Measurements from ENCODE around the gene FRMD8.
A peak's percentile ranks its signal among the peaks of the same experiment; 100 is the strongest.

Gene FRMD8

DNA sequence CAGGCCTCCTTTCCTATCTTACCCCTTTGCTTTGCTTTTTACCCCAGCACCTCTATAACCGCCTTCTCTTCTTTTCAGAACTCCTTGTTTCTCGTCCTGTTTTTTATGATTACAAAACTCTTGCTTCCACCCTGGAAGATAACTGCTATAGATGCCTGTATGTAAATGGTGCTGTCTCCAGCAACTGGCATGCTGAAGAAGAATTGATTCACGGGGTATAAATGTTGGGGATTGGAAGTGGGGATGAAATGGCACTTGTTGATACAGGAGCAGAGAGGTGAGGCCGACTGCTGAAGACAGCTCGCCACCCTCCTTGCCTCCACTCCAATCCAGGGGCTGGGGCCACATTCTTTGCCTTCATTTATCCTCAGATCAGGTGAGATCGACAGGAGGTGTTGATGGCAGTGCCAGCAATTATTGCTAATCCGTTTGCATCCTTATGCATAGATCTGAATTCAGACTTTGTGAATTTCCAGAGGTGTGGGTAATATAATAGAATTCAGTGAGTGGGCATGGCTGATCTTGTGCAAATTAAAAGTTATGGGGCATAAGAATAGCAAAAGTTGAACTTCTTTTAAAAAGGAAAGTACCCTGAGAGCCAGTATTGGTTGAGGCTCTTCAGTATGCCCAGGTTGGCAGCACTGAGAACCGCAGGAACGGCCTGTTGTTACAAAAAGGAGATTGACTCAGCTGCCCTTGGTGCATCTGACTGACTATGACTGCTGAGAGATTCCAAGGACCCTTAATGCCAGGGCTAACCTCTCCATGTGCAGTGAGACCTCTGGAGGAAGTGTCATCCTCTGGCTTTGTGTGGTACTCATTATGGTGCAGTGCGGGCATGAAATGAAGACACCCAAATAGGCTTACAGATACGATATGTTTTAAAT, 41.5 kb downstream of the FRMD8 start:
- peaks cover 26% of the 10 kb centered on the region for H3K36me3 ChIP-seq (ENCODE audit: control insufficient read depth, insufficient read depth, low read length)
- no peaks in the 10 kb centered on the region for H3K9me3 ChIP-seq (ENCODE audit: control insufficient read depth, low read length)
- peaks cover 27% of the 10 kb centered on the region for H3K4me1 ChIP-seq (ENCODE audit: control insufficient read depth, insufficient read depth, low read length)
- H3K27me3 ChIP-seq (ENCODE audit: control insufficient read depth, insufficient read depth, low read length) = no peaks in the 10 kb centered on the region
- peak overlapping the region; percentile 100 for H3K9ac ChIP-seq (ENCODE audit: low read length)
- H3K4me3 ChIP-seq (ENCODE audit: low read length) = peak overlapping the region; percentile 95

DNA sequence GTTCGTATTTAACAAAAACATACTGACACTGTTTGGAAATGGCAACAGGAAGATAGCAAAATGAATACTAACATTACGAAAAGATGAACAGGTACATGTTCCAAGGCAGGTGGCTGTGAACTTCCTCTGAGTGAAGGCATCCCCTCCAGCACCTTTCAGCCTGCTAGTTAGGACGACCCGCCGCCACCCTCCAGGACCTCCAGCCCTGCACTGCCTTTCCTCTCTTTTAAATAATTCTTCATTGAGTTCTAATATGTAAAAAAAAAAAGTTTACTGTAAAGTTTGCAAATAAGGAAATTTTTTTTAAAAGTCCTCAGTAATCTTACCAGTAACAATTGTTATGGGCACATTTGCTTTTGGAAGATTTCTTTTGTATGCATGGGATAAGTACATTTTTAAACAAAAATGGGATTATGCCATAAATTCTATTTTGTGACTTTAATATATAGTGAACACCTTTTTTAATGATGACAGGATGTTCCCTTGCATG, 42.2 kb downstream of the FRMD8 start:
- H3K27me3 ChIP-seq (ENCODE audit: control insufficient read depth, insufficient read depth, low read length) = no peaks in the 10 kb centered on the region
- peaks cover 20% of the 10 kb centered on the region for H3K36me3 ChIP-seq (ENCODE audit: control insufficient read depth, insufficient read depth, low read length)
- H3K4me3 ChIP-seq (ENCODE audit: low read length) = no peak overlapping the region
- H3K4me1 ChIP-seq (ENCODE audit: control insufficient read depth, insufficient read depth, low read length) = peaks cover 27% of the 10 kb centered on the region
- H3K9me3 ChIP-seq (ENCODE audit: control insufficient read depth, low read length) = no peaks in the 10 kb centered on the region
- H3K9ac ChIP-seq (ENCODE audit: low read length) = peak overlapping the region; percentile 100

DNA sequence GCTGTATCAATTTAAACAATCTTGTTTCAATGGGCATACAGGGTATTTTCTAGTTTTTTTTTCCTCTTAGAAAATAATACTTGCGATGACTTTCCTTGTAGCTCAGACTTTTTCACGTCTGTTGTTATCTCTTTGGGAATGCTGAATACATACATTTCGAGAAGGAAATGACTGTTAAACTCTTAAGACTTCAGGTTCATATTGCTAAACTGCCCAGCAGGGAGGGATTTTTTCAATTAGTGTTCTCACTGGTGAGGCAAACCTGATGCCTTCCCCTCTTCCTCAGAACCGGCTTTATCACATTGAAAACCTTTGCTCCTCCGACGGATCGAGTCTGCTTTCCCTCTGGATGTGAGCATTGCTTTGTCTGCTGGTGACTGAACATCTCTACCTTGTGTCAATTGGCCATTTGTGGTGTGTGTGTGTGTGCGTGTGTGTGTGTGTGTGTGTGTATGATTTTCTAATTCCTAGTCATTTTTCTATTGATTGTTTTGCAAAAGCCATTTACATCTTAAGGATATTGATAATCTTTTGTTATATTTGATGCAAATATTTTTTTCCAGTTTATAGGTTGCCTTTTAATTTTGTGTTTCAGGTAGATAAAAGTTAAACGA, 42.7 kb downstream of the FRMD8 start:
- peaks cover 14% of the 10 kb centered on the region for H3K36me3 ChIP-seq (ENCODE audit: control insufficient read depth, insufficient read depth, low read length)
- H3K27me3 ChIP-seq (ENCODE audit: control insufficient read depth, insufficient read depth, low read length) = no peaks in the 10 kb centered on the region
- no peaks in the 10 kb centered on the region for H3K9me3 ChIP-seq (ENCODE audit: control insufficient read depth, low read length)
- H3K4me1 ChIP-seq (ENCODE audit: control insufficient read depth, insufficient read depth, low read length) = peaks cover 27% of the 10 kb centered on the region
- H3K9ac ChIP-seq (ENCODE audit: low read length) = peak overlapping the region; percentile 46
- no peak overlapping the region for H3K4me3 ChIP-seq (ENCODE audit: low read length)

DNA sequence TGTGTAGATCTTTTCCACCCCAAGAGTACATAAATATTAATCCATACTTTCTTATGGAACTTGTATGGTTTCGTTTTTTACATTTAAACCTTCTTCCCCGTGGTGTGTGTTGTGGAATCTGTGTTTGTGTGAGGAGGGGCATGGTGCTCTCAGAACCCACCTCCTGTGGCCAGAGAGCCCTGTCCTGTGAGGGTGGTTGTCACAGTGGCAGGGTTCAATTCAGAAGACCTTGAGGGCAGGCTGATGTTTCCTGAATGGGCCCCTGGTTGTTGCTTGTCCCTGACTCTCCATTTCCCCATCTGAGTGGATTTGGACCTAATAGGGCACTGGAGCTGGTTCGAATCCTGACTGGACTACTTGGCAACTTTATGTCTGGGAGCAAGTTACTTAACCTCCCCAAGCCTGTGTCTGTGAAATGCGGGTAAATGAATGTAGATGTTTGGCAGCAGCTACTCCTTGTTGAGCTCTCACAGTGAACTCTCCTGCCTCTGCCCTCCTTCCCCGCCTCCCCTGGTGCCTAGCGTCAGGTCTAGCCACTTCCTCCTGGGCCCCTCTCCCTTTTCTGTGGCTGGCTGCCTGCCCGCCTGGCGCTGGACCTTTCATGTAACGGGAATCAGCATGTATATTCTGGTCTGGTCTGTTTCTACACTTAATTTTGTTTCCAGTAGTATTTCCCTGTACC, 43.4 kb downstream of the FRMD8 start:
- no peaks in the 10 kb centered on the region for H3K9me3 ChIP-seq (ENCODE audit: control insufficient read depth, low read length)
- H3K4me1 ChIP-seq (ENCODE audit: control insufficient read depth, insufficient read depth, low read length) = peaks cover 27% of the 10 kb centered on the region
- no peak overlapping the region for H3K4me3 ChIP-seq (ENCODE audit: low read length)
- peak overlapping the region; percentile 46 for H3K9ac ChIP-seq (ENCODE audit: low read length)
- no peaks in the 10 kb centered on the region for H3K27me3 ChIP-seq (ENCODE audit: control insufficient read depth, insufficient read depth, low read length)
- H3K36me3 ChIP-seq (ENCODE audit: control insufficient read depth, insufficient read depth, low read length) = peaks cover 7% of the 10 kb centered on the region

DNA sequence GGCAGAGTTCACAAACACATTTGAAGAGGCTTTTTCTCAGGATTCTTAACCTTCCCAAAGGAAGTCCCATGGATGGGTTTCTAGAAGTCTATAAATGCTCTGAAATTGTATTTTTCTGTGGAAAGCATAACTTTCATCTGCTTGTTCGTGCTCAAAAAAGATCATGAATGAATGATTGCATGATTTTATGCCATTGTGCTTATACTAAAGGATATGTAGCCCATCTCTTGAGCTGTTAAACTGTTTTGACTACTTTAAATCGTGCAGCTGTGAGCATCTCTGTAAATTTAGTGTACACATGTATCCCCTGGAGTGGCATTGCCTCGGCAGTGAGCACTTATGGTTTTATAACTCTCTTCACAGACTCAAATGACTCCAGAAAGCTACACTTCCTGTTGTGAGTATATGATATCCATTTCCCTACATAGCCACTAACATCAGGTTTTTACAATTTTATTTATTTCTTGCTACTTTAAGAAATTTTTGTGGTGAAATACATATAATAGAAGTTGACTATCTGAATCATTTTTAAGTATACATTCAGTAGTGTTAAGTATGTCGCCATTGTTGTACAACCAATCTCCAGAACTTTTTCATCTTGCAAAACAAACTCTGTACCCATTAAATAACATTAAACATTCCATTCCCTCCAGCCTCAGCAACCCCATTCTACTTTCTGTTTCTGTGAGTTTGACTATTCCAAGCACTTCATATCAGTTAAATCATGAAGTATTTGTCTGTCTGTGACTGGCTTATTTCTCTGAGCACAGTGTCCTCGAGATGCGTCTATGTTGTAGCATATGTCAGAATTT, 44.2 kb downstream of the FRMD8 start:
- Histone ChIP-seq H3K4me3 (ENCODE audit: low read length) (no peak overlapping the region), H3K9me3 (ENCODE audit: control insufficient read depth, low read length) (no peaks in the 10 kb centered on the region), H3K9ac (ENCODE audit: low read length) (peak overlapping the region; percentile 46), H3K4me1 (ENCODE audit: control insufficient read depth, insufficient read depth, low read length) (peaks cover 28% of the 10 kb centered on the region), H3K27me3 (ENCODE audit: control insufficient read depth, insufficient read depth, low read length) (no peaks in the 10 kb centered on the region), H3K36me3 (ENCODE audit: control insufficient read depth, insufficient read depth, low read length) (peaks cover 1% of the 10 kb centered on the region)

DNA sequence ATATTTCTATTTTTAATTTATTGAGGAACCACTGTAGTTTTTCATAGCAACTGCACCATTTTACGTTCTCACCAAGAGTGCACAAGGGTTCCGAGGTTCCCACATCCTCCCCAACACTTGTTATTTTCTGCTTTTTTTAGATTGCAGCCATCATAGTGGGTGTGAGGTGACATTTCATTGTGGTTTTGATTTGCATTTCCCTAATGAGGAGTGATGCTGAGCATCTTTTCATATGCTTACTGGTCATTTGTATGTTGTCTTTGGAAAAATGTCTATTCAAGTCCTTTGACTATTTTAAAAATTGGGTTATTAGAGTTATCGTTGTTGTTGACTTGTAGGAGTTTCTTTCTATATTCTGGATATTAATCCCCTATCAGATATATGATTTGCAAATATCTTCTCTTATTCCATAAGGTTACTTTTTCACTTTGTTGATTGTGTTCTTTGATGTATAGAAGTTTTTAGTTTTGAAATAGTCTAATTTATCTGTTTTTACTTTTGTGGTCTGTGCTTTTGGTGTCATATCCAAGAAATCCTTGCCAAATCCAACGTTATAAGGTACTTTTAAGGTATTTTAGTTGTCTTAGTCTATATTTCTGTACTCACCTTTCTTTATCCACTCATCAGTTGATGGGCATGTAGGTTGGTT, 45.1 kb downstream of the FRMD8 start:
- H3K4me1 ChIP-seq (ENCODE audit: control insufficient read depth, insufficient read depth, low read length) = peaks cover 35% of the 10 kb centered on the region
- no peak overlapping the region for H3K9ac ChIP-seq (ENCODE audit: low read length)
- H3K36me3 ChIP-seq (ENCODE audit: control insufficient read depth, insufficient read depth, low read length) = peaks cover 8% of the 10 kb centered on the region
- H3K4me3 ChIP-seq (ENCODE audit: low read length) = no peak overlapping the region
- no peaks in the 10 kb centered on the region for H3K27me3 ChIP-seq (ENCODE audit: control insufficient read depth, insufficient read depth, low read length)
- H3K9me3 ChIP-seq (ENCODE audit: control insufficient read depth, low read length) = no peaks in the 10 kb centered on the region

DNA sequence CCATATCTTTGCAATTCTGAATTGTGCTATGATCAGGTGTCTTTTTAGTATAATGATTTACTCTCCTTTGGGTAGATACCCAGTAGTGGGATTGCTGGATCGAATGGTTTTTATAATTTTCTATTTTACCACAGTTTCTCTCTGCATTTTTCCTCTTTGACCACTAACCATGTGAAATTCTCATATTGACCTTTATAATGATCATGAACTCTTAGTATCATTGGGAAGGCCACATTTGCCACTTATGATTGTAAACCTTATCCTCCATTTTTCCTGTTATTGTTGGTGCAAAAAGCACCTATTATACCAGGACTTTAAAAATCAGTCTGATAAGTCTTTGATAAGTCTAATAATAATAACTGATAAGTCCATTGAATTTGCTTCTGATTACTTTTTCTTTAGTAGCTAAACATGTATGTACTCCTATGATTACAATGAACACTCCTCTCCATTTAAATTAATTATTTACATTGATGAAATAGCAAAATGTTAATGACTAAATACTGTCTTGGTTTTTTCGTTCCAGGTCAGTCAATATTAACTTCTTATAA, 45.7 kb downstream of the FRMD8 start:
- H3K4me3 ChIP-seq (ENCODE audit: low read length) = no peak overlapping the region
- H3K9ac ChIP-seq (ENCODE audit: low read length) = no peak overlapping the region
- H3K9me3 ChIP-seq (ENCODE audit: control insufficient read depth, low read length) = no peaks in the 10 kb centered on the region
- no peaks in the 10 kb centered on the region for H3K27me3 ChIP-seq (ENCODE audit: control insufficient read depth, insufficient read depth, low read length)
- peaks cover 31% of the 10 kb centered on the region for H3K4me1 ChIP-seq (ENCODE audit: control insufficient read depth, insufficient read depth, low read length)
- peaks cover 8% of the 10 kb centered on the region for H3K36me3 ChIP-seq (ENCODE audit: control insufficient read depth, insufficient read depth, low read length)

DNA sequence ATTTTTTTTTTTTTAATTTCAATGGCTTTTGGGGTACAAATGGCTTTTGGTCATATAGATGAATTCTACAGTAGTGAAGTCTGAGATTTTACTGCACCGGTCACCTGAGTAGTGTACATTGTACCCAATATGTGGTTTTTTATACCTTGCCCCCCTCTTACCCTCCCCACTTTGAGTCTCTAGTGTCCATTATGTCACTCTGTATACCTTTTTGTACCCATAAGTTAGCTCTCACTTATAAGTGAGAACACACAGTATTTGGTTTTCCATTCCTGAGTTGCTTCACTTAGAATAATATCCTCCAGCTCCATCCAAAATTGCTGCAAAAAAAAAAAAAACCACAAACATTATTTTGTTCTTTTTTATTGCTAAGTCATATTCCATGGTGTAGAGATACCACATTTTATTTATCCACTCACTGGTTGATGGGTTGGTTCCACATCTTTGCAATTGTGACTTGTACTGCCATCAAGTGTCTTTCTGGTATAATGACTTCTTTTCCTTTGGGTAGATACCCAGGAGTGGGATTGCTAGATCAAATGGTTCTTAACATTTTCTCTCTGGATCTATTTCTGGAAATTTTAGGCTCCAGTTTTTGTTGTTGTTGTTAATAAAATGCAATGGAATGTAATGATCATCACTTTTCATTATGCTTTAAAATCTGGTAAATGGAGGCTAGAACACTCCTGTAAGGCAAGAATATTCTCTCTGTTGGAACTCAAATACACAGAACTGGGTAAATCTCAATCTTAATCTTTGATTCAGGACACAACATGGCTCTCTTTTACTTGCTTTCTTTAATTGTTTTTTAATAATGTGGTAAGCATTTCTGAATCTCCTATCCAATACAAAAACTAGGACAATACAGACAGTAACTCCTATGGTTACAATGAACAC, 46.5 kb downstream of the FRMD8 start:
- peaks cover 8% of the 10 kb centered on the region for H3K36me3 ChIP-seq (ENCODE audit: control insufficient read depth, insufficient read depth, low read length)
- no peak overlapping the region for H3K9ac ChIP-seq (ENCODE audit: low read length)
- H3K9me3 ChIP-seq (ENCODE audit: control insufficient read depth, low read length) = no peaks in the 10 kb centered on the region

DNA sequence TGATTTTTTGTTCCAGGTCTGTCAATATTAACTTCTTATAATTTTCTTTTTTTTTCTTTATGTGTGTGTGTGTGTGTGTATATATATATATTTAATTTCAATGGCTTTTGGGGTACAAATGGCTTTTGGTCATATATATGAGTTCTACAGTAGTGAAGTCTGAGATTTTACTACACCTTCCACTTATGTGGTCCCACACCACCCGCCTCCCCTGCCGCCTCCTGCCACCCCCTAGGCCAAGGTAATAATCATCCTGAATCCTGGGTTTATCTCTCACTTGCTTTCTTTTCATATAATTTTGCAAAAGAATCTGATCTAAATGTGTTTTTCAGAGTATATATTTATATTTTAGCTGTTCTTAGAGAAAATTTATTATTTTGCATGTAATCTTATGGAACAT, 47.2 kb downstream of the FRMD8 start:
- Histone ChIP-seq H3K27me3 (ENCODE audit: control insufficient read depth, insufficient read depth, low read length) (no peaks in the 10 kb centered on the region), H3K9me3 (ENCODE audit: control insufficient read depth, low read length) (no peaks in the 10 kb centered on the region), H3K4me3 (ENCODE audit: low read length) (no peak overlapping the region), H3K36me3 (ENCODE audit: control insufficient read depth, insufficient read depth, low read length) (peaks cover 8% of the 10 kb centered on the region), H3K4me1 (ENCODE audit: control insufficient read depth, insufficient read depth, low read length) (peaks cover 25% of the 10 kb centered on the region), H3K9ac (ENCODE audit: low read length) (no peak overlapping the region)

More for the DNA sequence above, 46.5 kb downstream of the FRMD8 start:
- H3K27me3 ChIP-seq (ENCODE audit: control insufficient read depth, insufficient read depth, low read length) = no peaks in the 10 kb centered on the region
- no peak overlapping the region for H3K4me3 ChIP-seq (ENCODE audit: low read length)
- peaks cover 30% of the 10 kb centered on the region for H3K4me1 ChIP-seq (ENCODE audit: control insufficient read depth, insufficient read depth, low read length)

DNA sequence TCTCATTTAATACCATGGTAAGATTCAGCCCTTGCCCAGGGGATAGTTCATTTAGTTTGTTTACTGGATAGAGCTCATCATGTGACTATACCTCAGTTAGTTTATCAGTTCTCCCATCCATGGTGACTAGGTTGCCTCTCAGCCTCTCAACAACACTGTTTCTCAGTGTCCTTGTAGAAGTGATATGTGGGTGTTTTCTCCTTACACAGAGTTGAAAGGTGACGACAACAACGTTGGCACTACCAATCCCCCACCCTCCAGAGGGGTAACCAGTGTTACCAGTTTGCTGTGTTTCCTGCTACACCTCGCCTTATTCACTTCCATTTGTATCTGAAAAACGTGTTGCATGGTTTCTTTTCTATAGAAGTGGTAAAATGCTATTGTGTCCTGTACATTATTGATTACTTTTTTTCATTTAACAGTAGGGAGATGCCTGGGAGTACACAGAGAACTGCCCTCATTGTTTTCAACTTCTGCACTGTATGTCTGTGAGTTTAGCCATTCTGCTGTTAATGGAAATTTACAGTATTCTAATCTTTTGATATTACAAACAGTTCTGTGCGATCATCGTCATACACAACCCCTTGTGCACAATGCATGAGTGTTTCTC, 47.7 kb downstream of the FRMD8 start:
- Histone ChIP-seq H3K4me3 (ENCODE audit: low read length) (no peak overlapping the region), H3K36me3 (ENCODE audit: control insufficient read depth, insufficient read depth, low read length) (peaks cover 8% of the 10 kb centered on the region), H3K9me3 (ENCODE audit: control insufficient read depth, low read length) (no peaks in the 10 kb centered on the region), H3K9ac (ENCODE audit: low read length) (no peak overlapping the region), H3K27me3 (ENCODE audit: control insufficient read depth, insufficient read depth, low read length) (no peaks in the 10 kb centered on the region), H3K4me1 (ENCODE audit: control insufficient read depth, insufficient read depth, low read length) (peaks cover 25% of the 10 kb centered on the region)
